Measurements from ENCODE around the gene MCMBP. TPM values are rescaled to one million over a fixed set of nuclear protein-coding genes. Genes with fewer than 3 reads are reported as not detected.

Gene MCMBP
- total RNA-seq, 5 donors from 2014 or later (not counting 1 experiment from before 2014, with no cell fraction given) = 32.3 to 50.2 (median 48.8) TPM

Other genes with a start within 250 kb of the MCMBP start
- gene BAG3, start 221.5 kb downstream of the MCMBP start, total RNA-seq = 10 to 100 TPM; 20.2 to 36.4 (median 23.7) TPM
- gene INPP5F, start 146.8 kb downstream of the MCMBP start, total RNA-seq = 10 to 100 TPM in 2 of 5 donors, 1 to 10 TPM in 3; 7.3 to 13.7 (median 9.8) TPM
- 10 to 100 TPM; 33.8 to 67.1 (median 52.0) TPM for gene SEC23IP, start 19.9 kb upstream of the MCMBP start, total RNA-seq

Measured in T-cell (primary cell).